GM18507 (cell line): ENCODE data around the gene LZIC.
"Not testable (repeated sequence)": the region's sequence is repeated elsewhere in the genome, so short reads cannot be mapped to it uniquely, and the experiment has no call there.

Experiments
- DNase-seq: peaks from one replicate; pipeline ENCODE4 v3.0.0; 2011; ENCODE audit warnings: low read depth; ENCODE audit not compliant: insufficient read length; ENCODE audit errors: extremely low spot score
- FAIRE-seq: peaks from 2 replicates; lab custom pipeline; 2011; peaks lifted over from hg19 to GRCh38; lab: Jason Lieb, UNC

The LZIC gene

DNA sequence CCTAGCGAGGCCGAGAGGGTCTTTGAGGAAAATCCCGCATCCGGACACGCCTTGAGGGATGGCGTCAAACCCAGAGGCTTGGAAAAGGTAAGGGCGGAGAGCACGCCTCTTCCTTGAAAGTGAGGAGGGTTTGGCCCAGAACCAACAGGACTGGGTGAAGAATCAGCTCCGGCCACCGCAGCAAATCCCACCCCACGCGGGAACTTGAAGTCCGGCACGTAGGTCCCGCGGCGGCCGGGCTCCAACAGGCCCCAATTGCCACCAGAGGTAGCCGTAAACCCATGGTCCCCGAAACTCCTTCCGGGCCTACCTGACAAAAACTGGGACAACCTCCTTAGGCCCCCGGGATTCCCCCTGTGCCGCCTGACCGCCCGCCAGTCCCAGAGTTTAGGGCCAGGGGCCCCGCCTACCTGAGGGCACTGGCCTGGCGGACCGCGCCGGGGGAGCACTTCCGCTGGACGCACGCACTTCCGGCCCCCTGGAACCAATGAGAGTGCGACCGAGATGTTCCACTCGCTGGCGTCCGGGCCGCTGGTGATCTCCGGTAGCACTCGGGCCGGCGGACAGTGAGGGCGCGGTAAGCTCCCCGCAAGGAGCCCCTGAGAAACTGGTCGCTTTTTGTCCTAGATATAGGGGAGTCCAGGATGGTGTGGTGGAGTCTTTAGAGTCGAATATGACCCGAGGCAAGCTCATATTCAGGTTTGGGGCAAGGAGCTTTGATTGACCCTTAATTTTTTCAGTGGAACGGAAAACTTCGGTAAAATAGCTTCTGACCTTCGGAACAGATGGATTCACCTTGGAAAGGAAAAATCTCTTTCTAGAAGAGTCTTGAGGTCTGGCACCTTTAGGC lies at the start of gene LZIC, which contains the start of gene NMNAT1:
TSS of gene LZIC (minus strand) at position 453 of the 850 bp plus-strand sequence. CDS start 6,772 bp downstream, outside the sequence.
TSS of gene NMNAT1 (plus strand) at position 537 of the 850 bp plus-strand sequence. CDS start 28,599 bp downstream, outside the sequence.
- DNase-seq, result peak; percentile 93
- peak; percentile 90 for FAIRE-seq

DNA sequence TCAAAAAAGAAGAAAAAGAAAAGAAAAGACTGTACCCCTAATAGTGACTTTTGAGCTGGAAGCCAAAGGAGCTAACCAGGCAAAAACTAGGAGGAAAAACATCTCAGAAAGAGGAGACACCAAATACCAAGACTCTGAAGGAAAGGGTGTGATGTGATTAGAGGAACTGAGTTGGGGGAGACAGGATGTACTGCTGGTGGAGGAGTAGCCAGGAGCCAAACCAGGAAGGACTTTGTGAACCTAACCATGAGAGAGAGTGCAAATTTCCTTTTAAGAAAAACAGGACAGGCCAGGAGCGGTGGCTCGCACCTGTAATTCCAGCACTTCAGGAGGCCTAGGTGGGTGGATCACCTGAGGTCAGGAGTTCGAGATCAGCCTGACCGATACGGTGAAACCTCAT lies 49.7 kb upstream of the LZIC start:
- no peak for FAIRE-seq
- no peak for DNase-seq

DNA sequence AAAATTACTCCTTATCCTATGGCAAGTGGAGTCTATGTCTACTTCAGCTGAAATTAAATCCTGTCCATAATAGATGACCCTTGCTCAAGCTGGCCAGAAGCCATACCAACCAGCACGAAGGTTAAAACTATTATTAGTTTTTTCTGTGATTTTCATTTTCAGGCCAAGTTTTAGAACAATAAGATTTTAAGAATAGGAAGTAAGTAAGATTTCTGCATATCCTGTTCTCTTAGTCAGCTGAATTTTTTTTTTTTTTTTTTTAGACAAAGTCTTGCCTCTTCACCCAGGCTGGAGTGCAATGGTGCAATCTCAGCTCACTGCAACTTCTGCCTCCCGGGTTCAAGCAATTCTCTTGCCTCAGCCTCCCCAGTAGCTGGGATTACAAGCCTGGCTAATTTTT lies 47.8 kb upstream of the LZIC start:
- no peak for FAIRE-seq

DNA sequence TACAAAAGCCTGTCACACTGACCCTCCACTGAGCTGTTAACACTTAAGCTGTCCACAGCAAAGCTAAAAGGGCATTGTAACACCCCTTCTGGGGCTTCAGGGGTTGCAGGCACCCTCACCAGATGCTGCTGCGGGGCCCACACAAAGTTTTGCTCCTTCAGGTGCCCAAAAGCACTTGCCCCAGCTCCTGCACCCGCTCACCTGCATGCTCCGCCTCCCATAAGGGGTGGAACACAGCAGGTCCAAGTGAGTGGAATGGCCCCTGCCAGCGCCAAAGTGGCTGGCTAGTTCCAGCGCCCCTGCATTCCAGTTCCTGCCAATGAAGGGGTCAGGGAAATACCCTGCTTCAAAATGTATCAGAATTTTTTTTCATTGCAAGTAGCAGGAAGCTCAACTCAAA lies 46.6 kb upstream of the LZIC start:
- FAIRE-seq (no peak), DNase-seq (no peak)

More for the DNA sequence above, 47.8 kb upstream of the LZIC start:
- no peak for DNase-seq

DNA sequence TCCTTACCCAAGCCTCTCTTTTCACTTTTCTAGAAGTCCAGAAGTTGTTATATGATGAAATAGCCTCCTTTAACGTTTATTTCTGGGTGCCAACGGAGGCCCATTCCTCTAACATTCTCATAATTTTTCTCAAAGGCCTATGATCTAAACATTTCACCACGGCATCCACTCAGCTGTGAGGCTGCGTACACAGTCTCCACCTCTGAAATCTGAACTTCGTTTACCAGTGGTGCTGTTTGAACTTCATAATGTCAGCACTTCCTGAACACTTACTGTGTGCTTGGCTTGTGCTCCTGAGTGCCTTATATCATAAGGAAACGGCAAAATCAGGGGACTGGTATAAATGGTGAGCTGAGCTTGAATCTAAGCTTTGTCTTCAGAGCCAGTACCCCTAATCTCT lies 41.8 kb upstream of the LZIC start:
- no peak for FAIRE-seq
- DNase-seq, result no peak

GRCh38 chr1:9984253-9984652 lies 41.1 kb upstream of the LZIC start:
- FAIRE-seq, result no peak
- no peak for DNase-seq

DNA sequence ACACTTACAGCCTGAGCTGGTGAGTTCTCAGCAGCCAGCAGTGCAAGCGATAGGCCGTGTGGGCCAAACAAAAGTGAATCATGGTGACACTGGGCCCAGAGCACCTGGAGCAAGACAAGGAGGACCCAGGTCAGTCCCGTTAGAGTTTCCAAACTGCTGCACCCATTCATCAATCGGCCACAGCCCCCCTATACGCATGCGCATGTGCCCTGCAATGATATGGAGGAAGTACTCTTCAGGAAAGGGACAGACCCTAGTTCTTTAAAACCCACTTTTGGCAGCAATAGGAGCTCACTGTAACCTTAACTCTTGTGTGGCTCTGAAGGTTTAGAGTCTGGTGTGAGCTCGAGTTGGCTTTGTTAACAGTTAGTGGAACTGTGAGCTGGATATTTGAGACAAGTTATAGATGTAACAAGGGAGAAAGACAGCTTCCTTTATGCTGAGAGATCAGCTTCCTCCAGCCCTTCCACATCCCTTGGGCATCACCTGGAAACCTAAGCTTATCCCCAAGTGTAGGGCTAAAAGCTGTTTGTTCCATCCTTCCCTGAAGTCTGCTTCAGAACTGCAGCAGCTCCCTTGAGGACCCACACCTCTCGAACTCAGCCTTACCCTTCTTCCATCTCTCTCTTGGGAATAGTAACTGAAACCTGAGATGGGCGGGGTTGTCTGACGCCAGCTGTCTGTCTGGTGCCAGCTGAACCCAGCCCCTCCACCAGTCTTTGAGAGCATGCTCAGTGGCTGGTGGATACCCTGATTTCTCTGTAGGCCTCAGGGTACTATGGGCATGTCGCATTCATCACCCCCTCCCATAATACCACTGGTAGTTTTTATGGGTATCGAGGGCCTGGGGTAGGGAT lies 17.7 kb upstream of the LZIC start:
- DNase-seq, result peak; percentile 20
- FAIRE-seq, result peak; percentile 64

DNA sequence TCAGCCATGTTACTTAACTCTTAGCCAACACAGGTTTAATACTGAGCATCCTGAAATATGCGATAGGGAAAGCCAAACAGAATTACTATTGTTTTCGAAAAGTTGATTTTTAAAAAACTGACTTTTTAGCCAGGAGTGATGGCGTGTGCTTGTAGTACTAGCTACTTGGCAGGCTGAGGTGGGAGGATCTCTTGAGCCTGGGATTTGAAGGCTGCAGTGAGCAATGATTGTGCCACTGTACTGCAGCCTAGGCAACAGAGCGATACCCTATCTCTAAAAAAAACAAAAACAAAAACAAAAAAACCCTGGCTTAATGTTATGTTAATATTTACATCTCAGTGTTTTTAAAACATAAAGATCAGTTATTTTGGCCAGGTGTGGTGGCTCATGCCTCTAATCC lies 16.8 kb upstream of the LZIC start:
- FAIRE-seq (no peak), DNase-seq (no peak)

GRCh38 chr1:9957726-9958125 lies 14.5 kb upstream of the LZIC start:
- FAIRE-seq, result no peak

DNA sequence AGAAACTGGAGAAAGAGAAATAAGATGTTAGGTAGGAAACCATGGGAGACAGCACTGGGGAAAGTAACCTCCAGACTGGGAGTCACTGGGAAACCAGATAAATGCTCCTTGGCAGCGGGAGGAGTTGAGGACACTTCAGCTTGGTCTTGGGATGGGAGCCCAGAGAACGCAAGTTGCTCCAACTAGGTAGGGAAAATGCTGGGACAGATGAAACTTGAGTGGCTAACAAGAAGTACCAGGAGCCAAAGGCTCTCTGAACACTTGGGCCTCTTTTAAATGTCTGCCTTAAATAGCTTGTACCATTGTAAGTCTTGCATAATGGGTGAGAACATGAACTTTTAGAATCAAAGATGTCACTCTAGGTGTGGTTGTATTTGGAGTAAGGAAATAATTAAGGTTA lies 3.1 kb upstream of the LZIC start:
- DNase-seq, result no peak
- FAIRE-seq, result no peak

More at GRCh38 chr1:9957726-9958125, 14.5 kb upstream of the LZIC start:
- no peak for DNase-seq

- FAIRE-seq (peak; percentile 78), DNase-seq (peak; percentile 28)
Observed at GRCh38 chr1:9942399-9942938, 722 bp downstream of the LZIC start.

DNA sequence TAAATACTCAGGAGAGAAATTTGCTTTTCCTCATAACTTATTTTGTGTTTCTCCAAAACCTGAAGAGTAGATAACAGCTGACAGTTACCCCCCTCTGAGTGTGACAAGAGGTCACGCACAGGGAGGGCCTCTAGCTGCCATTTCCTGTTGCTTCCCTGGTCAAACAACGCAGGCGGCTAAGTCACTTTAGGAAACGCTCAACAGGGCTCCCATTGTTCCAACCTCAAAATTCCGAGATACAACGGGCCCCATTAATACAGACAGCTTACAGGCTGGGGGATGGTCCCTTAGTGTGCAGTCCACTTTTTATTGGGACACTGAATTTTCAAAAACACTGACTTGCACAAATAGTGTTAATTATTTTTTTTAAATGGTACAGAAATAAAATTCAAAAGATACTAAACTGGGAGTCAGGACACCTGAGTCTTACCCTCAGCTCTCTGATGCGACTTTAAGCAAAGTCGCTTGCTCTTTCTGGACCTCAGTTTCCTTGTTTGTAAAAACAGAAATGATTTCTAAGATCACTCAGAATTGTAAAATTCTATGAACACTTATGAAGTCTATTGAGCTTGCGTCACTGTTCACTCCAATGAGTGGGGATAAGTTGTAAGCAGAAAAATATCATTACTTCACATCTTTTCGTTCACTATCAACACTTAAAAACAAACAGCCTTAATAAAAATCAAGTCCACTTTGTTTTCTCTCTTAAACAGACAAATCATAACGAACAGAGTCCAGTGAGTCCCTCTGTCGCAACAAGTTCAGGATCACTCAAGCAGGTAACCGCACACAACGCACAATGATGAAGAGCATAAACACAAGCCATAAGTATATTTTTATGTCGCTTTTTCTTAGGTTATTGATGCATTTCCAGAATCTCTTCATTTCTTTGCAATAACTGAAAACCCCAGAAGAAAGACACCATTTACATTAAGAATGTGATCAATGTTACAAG lies 13.5 kb downstream of the LZIC start:
- no peak for FAIRE-seq
- no peak for DNase-seq

DNA sequence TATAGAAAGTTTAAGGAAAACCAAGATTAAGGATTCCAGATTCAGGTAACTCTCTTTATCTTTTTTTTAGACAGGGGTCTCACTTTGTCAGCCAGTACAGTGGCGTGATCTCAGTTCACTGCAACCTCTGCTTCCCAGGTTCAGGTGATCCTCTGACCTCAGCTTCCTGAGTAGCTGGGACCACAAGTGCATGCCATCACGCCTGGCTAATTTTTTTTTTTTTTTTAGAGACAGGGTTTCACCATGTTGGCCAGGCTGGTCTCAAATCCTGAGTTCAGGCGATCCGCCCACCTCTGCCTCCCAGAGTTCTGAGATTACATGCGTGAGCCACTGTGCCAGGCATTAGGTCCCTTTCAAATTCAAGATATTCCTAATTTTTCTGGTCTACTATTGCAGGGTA lies 15.9 kb downstream of the LZIC start:
- FAIRE-seq (no peak), DNase-seq (no peak)

DNA sequence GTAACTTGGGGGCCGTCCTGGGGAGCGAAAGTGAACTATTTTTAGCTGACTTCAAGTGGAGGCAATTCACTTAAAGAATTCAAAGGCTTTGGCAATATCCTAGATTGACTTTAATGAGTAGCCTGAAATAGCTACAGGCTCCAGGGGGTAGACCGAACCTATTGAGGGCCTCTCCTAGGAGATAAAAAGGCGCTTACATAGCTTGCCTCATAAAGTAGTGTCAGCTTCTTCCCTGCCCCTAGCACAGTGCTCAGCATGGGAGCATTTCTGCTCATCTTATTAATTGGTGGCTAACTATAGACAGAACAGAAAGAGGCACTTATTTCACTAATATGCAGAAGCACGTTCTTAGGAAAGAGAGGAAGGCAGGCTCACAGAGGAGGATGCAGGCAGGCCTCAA lies 20.8 kb downstream of the LZIC start:
- FAIRE-seq, result no peak
- no peak for DNase-seq

GRCh38 chr1:9920606-9921005 lies 22.6 kb downstream of the LZIC start:
- FAIRE-seq (no peak), DNase-seq (no peak)

DNA sequence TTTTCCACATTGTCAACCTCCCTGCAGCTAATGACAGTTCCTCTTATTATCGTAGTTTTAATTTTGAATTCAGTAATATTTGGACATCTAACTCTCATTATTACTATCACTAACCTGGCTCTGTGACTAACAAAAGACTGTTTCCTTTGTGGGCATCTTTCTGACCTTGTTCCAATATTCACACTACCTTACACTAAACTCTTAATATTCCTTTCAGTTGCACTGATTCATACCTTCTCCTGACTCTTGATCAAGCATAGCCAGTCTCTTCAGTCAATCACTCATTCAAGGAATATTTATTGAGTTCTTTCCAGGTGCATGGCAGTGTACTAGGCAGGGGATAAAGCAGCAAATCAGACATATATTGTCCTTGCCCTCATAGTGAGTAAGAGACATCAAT lies 25.3 kb downstream of the LZIC start:
- FAIRE-seq, result no peak

GRCh38 chr1:9917495-9917894 lies 25.7 kb downstream of the LZIC start:
- FAIRE-seq, DNase-seq: not testable (repeated sequence)

More for the DNA sequence above, 25.3 kb downstream of the LZIC start:
- no peak for DNase-seq

DNA sequence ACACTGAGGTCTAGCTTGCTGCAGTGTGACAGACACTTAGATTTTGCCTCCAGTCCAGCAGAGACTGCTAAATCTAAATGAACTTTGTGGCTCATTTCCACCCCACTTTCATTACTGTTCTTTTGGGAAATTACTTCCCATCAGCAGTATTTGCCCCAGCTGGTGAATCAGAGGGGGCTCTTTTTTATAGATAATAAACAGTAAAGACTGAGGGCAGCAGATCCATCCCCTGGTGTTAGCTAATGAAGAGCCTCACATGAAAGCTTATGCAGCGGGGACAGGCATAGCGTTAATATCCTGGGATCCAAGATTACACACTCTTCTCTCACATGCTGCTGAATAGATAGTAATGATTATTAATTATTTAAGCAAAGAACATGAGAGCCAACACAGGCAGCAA lies 26.7 kb downstream of the LZIC start:
- DNase-seq (no peak), FAIRE-seq (no peak)

GRCh38 chr1:9914610-9914937 lies 28.6 kb downstream of the LZIC start:
- DNase-seq, result no peak
- FAIRE-seq, result no peak
